Left colon (tissue), 2 donors: ENCODE measurements around the gene BOLA2. TPM values are rescaled to one million over a fixed set of nuclear protein-coding genes. Genes with fewer than 3 reads are reported as not detected.

Experiments used
- total RNA-seq, 2 donors: library from RNA; stranded (reverse); fragmentation: NEBNext Ultra II Directional; extraction: Animal tissue kit (Norgen Biotek cat#: 25700); gene quantifications; one replicate each; pipeline ENCODE4 v1.2.1, GENCODE V29; 2021
- donor health status: DM: no; HTN: no; CAD: no.
- donor health status: DM: yes; HTN: yes; CAD: no.

BOLA2 gene
- total RNA-seq, 2 donors from 2014 or later, result 6.3 to 10.6 TPM

Other genes with a start within 250 kb of the BOLA2 start
- gene NPIPB11, start 47.6 kb downstream of the BOLA2 start, total RNA-seq, result 1 to 10 TPM in 1 of 2 donors, under 1 TPM in 1; 0.79 to 1.7 TPM
- 10 to 100 TPM; 29.1 to 36.8 TPM for gene SLX1B, start 182 bp upstream of the BOLA2 start, total RNA-seq
- 10 to 100 TPM; 13.3 to 21.9 TPM for gene SULT1A4, start 5.6 kb upstream of the BOLA2 start, total RNA-seq
- 100 to 1,000 TPM in 1 of 2 donors, 10 to 100 TPM in 1; 89.1 to 109 TPM for gene NPIPB12, start 52.1 kb upstream of the BOLA2 start, total RNA-seq
- 1 to 10 TPM; 1.8 to 3.5 TPM for gene SPN, start 208.9 kb upstream of the BOLA2 start, total RNA-seq
- 10 to 100 TPM; 44.9 to 47.4 TPM for gene QPRT, start 224.8 kb upstream of the BOLA2 start, total RNA-seq